Activated CD4-positive, alpha-beta T cell treated with anti-CD3 and anti-CD28 coated beads, Interleukin-2, amount 10 ng/mL, durations not matched to agents 24 days and 14 days (primary cell): ENCODE measurements around the gene NOB1. TPM values are rescaled to one million over a fixed set of nuclear protein-coding genes. Genes with fewer than 3 reads are reported as not detected.
"Not testable (repeated sequence)": the region's sequence is repeated elsewhere in the genome, so short reads cannot be mapped to it uniquely, and the experiment has no call there.

Experiments used
- DNase-seq: peaks from one replicate; pipeline ENCODE4 v3.0.0; 2022
- H3K27ac Mint-ChIP-seq: one replicate; pipeline ENCODE4 v1.8.0; 2022; ENCODE audit warnings: mild to moderate bottlenecking, mixed read lengths
- H3K27me3 Mint-ChIP-seq: one replicate; pipeline ENCODE4 v1.8.0; 2022; ENCODE audit warnings: mixed read lengths
- H3K36me3 Mint-ChIP-seq: one replicate; pipeline ENCODE4 v1.8.0; 2022; ENCODE audit warnings: low read depth, mild to moderate bottlenecking, mixed read lengths
- H3K4me1 Mint-ChIP-seq: one replicate; pipeline ENCODE4 v1.8.0; 2021; ENCODE audit warnings: mixed read lengths
- H3K4me3 Mint-ChIP-seq: one replicate; pipeline ENCODE4 v1.8.0; 2022; ENCODE audit warnings: mild to moderate bottlenecking, moderate library complexity, mixed read lengths
- H3K9me3 Mint-ChIP-seq: one replicate; pipeline ENCODE4 v1.8.0; 2021; ENCODE audit warnings: mixed read lengths
- intact Hi-C: fragments of 100-400 bp; cut with micrococcal nuclease; formaldehyde crosslinking; loops from one replicate; pipeline ENCODE4 v1.15.1; 2023
- total RNA-seq: library from RNA; stranded (reverse); gene quantifications from 2 replicates; pipeline ENCODE4 v1.2.3, GENCODE V29; 2022

The NOB1 gene
- total RNA-seq, 1 donor from 2014 or later = 129 TPM

- intact Hi-C loops = no loop called here
These were observed 18.7 kb upstream of the NOB1 start for GRCh38 chr16:69773260-69773947.

GRCh38 chr16:69771651-69771967, 16.9 kb upstream of the NOB1 start:
- Mint-ChIP-seq H3K36me3 (peaks cover 26% of the 10 kb centered on the region), H3K4me1 (peaks cover 31% of the 10 kb centered on the region), H3K27ac (no peak overlapping the region), H3K4me3 (no peak overlapping the region), H3K27me3 (no peaks in the 10 kb centered on the region), H3K9me3 (peaks cover 9% of the 10 kb centered on the region)
- no peak for DNase-seq
- intact Hi-C loops = no loop called here

More at GRCh38 chr16:69773260-69773947, 18.7 kb upstream of the NOB1 start:
- DNase-seq = no peak
- peaks cover 28% of the 10 kb centered on the region for H3K36me3 Mint-ChIP-seq
- H3K27me3 Mint-ChIP-seq = no peaks in the 10 kb centered on the region
- peak overlapping the region; percentile 68 for H3K27ac Mint-ChIP-seq
- no peak overlapping the region for H3K4me3 Mint-ChIP-seq
- peaks cover 23% of the 10 kb centered on the region for H3K4me1 Mint-ChIP-seq
- H3K9me3 Mint-ChIP-seq = peaks cover 9% of the 10 kb centered on the region

GRCh38 chr16:69769404-69769803, 14.7 kb upstream of the NOB1 start:
- no peak for DNase-seq
- H3K4me3 Mint-ChIP-seq = no peak overlapping the region
- no peak overlapping the region for H3K27ac Mint-ChIP-seq
- H3K9me3 Mint-ChIP-seq = no peaks in the 10 kb centered on the region
- no peaks in the 10 kb centered on the region for H3K27me3 Mint-ChIP-seq
- intact Hi-C loops = no loop called here
- peaks cover 11% of the 10 kb centered on the region for H3K36me3 Mint-ChIP-seq
- peaks cover 36% of the 10 kb centered on the region for H3K4me1 Mint-ChIP-seq

GRCh38 chr16:69768666-69769065, 13.9 kb upstream of the NOB1 start:
- H3K9me3 Mint-ChIP-seq = no peaks in the 10 kb centered on the region
- no peak overlapping the region for H3K4me3 Mint-ChIP-seq
- peaks cover 36% of the 10 kb centered on the region for H3K4me1 Mint-ChIP-seq
- no peaks in the 10 kb centered on the region for H3K27me3 Mint-ChIP-seq
- no peak overlapping the region for H3K27ac Mint-ChIP-seq
- DNase-seq = no peak
- intact Hi-C loops = no loop called here
- peaks cover 7% of the 10 kb centered on the region for H3K36me3 Mint-ChIP-seq

- H3K4me3 Mint-ChIP-seq = no peak overlapping the region
- no peak for DNase-seq
- intact Hi-C loops = no loop called here
- peak overlapping the region; percentile 19 for H3K27ac Mint-ChIP-seq
- H3K27me3 Mint-ChIP-seq = no peaks in the 10 kb centered on the region
- peaks cover 12% of the 10 kb centered on the region for H3K36me3 Mint-ChIP-seq
- H3K4me1 Mint-ChIP-seq = peaks cover 37% of the 10 kb centered on the region
- H3K9me3 Mint-ChIP-seq = no peaks in the 10 kb centered on the region
These were observed 12.9 kb upstream of the NOB1 start for GRCh38 chr16:69767459-69768229.

- H3K27ac Mint-ChIP-seq = peak overlapping the region; percentile 95
- H3K4me1 Mint-ChIP-seq = peaks cover 27% of the 10 kb centered on the region
- H3K36me3 Mint-ChIP-seq = peaks cover 16% of the 10 kb centered on the region
- intact Hi-C loops = loop anchor here (5.0 kb wide), 1 partner anchor 196 kb away; the partner anchor contains the start of gene NFAT5
- H3K4me3 Mint-ChIP-seq = peak overlapping the region; percentile 94
- no peaks in the 10 kb centered on the region for H3K9me3 Mint-ChIP-seq
- H3K27me3 Mint-ChIP-seq = no peaks in the 10 kb centered on the region
- DNase-seq = no peak
These were observed 8.8 kb upstream of the NOB1 start for GRCh38 chr16:69763599-69763942.

GRCh38 chr16:69762814-69763598, 8.3 kb upstream of the NOB1 start:
- no peak for DNase-seq
- Mint-ChIP-seq H3K36me3 (peaks cover 16% of the 10 kb centered on the region), H3K4me3 (peak overlapping the region; percentile 94)

GRCh38 chr16:69761983-69762813, 7.5 kb upstream of the NOB1 start, which contains the start of gene WWP2:
Gene WWP2, plus strand, starts transcription at chr16:69762332. Its CDS starts 24,679 bp downstream, at chr16:69787011.
- DNase-seq = peak; percentile 92
- Mint-ChIP-seq H3K36me3 (peaks cover 16% of the 10 kb centered on the region), H3K4me3 (peak within 1 kb of the TSS; percentile 94), H3K9me3 (no peaks in the 10 kb centered on the region), H3K4me1 (peaks cover 22% of the 10 kb centered on the region), H3K27ac (peak within 1 kb of the TSS; percentile 95), H3K27me3 (no peaks in the 10 kb centered on the region)
- intact Hi-C loops = loop anchor here (1.0 to 5.0 kb wide), 2 partner anchors 8 to 195 kb away; partner anchors contain the start of genes NFAT5 and NOB1

More at GRCh38 chr16:69762814-69763598, 8.3 kb upstream of the NOB1 start:
- H3K9me3 Mint-ChIP-seq = no peaks in the 10 kb centered on the region
- no peaks in the 10 kb centered on the region for H3K27me3 Mint-ChIP-seq
- H3K4me1 Mint-ChIP-seq = peaks cover 26% of the 10 kb centered on the region
- H3K27ac Mint-ChIP-seq = peak overlapping the region; percentile 95
- intact Hi-C loops = loop anchor here (1.0 to 5.0 kb wide), 2 partner anchors 9 to 196 kb away; partner anchors contain the start of genes NFAT5 and NOB1

- H3K27me3 Mint-ChIP-seq, H3K27ac Mint-ChIP-seq, DNase-seq, H3K4me3 Mint-ChIP-seq, intact Hi-C loops, H3K9me3 Mint-ChIP-seq: not testable (repeated sequence)
- H3K4me1 Mint-ChIP-seq = peaks cover 25% of the 10 kb centered on the region
- peaks cover 21% of the 10 kb centered on the region for H3K36me3 Mint-ChIP-seq
These were observed 2.6 kb upstream of the NOB1 start for GRCh38 chr16:69757375-69757774.

- Mint-ChIP-seq H3K4me3 (no peak overlapping the region), H3K27me3 (no peaks in the 10 kb centered on the region), H3K4me1 (peaks cover 27% of the 10 kb centered on the region), H3K36me3 (peaks cover 24% of the 10 kb centered on the region), H3K9me3 (no peaks in the 10 kb centered on the region), H3K27ac (no peak overlapping the region)
- intact Hi-C loops = no loop called here
- no peak for DNase-seq
These were observed 2.0 kb upstream of the NOB1 start for GRCh38 chr16:69756705-69757104.

- Mint-ChIP-seq H3K27me3 (no peaks in the 10 kb centered on the region), H3K4me1 (peaks cover 29% of the 10 kb centered on the region), H3K27ac (peak overlapping the region; percentile 100), H3K4me3 (peak overlapping the region; percentile 100), H3K36me3 (peaks cover 42% of the 10 kb centered on the region), H3K9me3 (no peaks in the 10 kb centered on the region)
- DNase-seq = no peak
- intact Hi-C loops = loop anchor here (1.0 to 2.0 kb wide), 4 partner anchors 8 to 330 kb away; partner anchors contain the start of genes CYB5B, NQO1 and WWP2
These were observed 620 bp downstream of the NOB1 start for GRCh38 chr16:69754143-69754468.

- Mint-ChIP-seq H3K4me1 (peaks cover 16% of the 10 kb centered on the region), H3K36me3 (peaks cover 80% of the 10 kb centered on the region), H3K4me3 (no peak overlapping the region), H3K9me3 (no peaks in the 10 kb centered on the region), H3K27me3 (no peaks in the 10 kb centered on the region), H3K27ac (peak overlapping the region; percentile 37)
- intact Hi-C loops = no loop called here
- no peak for DNase-seq
These were observed 5.9 kb downstream of the NOB1 start for GRCh38 chr16:69748694-69749345.

GRCh38 chr16:69747115-69747514, 7.6 kb downstream of the NOB1 start:
- H3K4me3 Mint-ChIP-seq = no peak overlapping the region
- peaks cover 9% of the 10 kb centered on the region for H3K4me1 Mint-ChIP-seq
- peaks cover 80% of the 10 kb centered on the region for H3K36me3 Mint-ChIP-seq
- H3K9me3 Mint-ChIP-seq = no peaks in the 10 kb centered on the region
- no peak for DNase-seq
- no peak overlapping the region for H3K27ac Mint-ChIP-seq
- intact Hi-C loops = no loop called here
- no peaks in the 10 kb centered on the region for H3K27me3 Mint-ChIP-seq
